ENCODE results near the gene BCORL1. TPM values are rescaled to one million over a fixed set of nuclear protein-coding genes. Genes with fewer than 3 reads are reported as not detected.
A peak's percentile ranks its signal among the peaks of the same experiment; 100 is the strongest.

The BCORL1 gene
- 1.6 and 1.7 TPM in 2 replicates for total RNA-seq (2014; rRNA removed; shearing (Covaris generic))

GRCh38 chrX:129982300-129983251 is at the start of gene BCORL1:
Gene BCORL1 (plus strand): TSS chrX:129982635. CDS start chrX:130005232, 22,597 bp downstream.
- DNase-seq (ENCODE audit: low spot score) = peak; percentile 86

GRCh38 chrX:129932821-129933321 is 49.6 kb upstream of the BCORL1 start:
- DNase-seq (ENCODE audit: low spot score) = peak; percentile 15

- no peak for DNase-seq (ENCODE audit: low spot score)
These were observed 48.7 kb upstream of the BCORL1 start for GRCh38 chrX:129933700-129934099.

GRCh38 chrX:129934461-129934860 is 48.0 kb upstream of the BCORL1 start:
- no peak for DNase-seq (ENCODE audit: low spot score)

- no peak for DNase-seq (ENCODE audit: low spot score)
These were observed 47.5 kb upstream of the BCORL1 start for GRCh38 chrX:129934952-129935351.

GRCh38 chrX:129938081-129938480 is 44.4 kb upstream of the BCORL1 start:
- DNase-seq (ENCODE audit: low spot score) = no peak

GRCh38 chrX:129939986-129940385 is 42.4 kb upstream of the BCORL1 start:
- DNase-seq (ENCODE audit: low spot score) = no peak

GRCh38 chrX:129940721-129941120 is 41.7 kb upstream of the BCORL1 start:
- no peak for DNase-seq (ENCODE audit: low spot score)

GRCh38 chrX:129945131-129945530 is 37.3 kb upstream of the BCORL1 start:
- DNase-seq (ENCODE audit: low spot score) = no peak

GRCh38 chrX:129953334-129953648 is 29.1 kb upstream of the BCORL1 start:
- DNase-seq (ENCODE audit: low spot score) = no peak

- no peak for DNase-seq (ENCODE audit: low spot score)
These were observed 28.6 kb upstream of the BCORL1 start for GRCh38 chrX:129953881-129954280.

GRCh38 chrX:129954804-129955203 is 27.6 kb upstream of the BCORL1 start:
- DNase-seq (ENCODE audit: low spot score) = no peak

GRCh38 chrX:129955682-129956081 is 26.8 kb upstream of the BCORL1 start:
- no peak for DNase-seq (ENCODE audit: low spot score)

GRCh38 chrX:129956145-129956544 is 26.3 kb upstream of the BCORL1 start:
- DNase-seq (ENCODE audit: low spot score) = no peak

- DNase-seq (ENCODE audit: low spot score) = no peak
These were observed 25.7 kb upstream of the BCORL1 start for GRCh38 chrX:129956765-129957164.

GRCh38 chrX:129957241-129958082 is 25.0 kb upstream of the BCORL1 start:
- DNase-seq (ENCODE audit: low spot score) = peak; percentile 33

GRCh38 chrX:129958083-129958465 is 24.4 kb upstream of the BCORL1 start:
- no peak for DNase-seq (ENCODE audit: low spot score)

- DNase-seq (ENCODE audit: low spot score) = no peak
These were observed 23.5 kb upstream of the BCORL1 start for GRCh38 chrX:129958814-129959492.

GRCh38 chrX:129959493-129959832 is 23.0 kb upstream of the BCORL1 start:
- no peak for DNase-seq (ENCODE audit: low spot score)

- peak; percentile 77 for DNase-seq (ENCODE audit: low spot score)
These were observed 21.0 kb upstream of the BCORL1 start for GRCh38 chrX:129961180-129962083.

- DNase-seq (ENCODE audit: low spot score) = no peak
These were observed 18.7 kb upstream of the BCORL1 start for GRCh38 chrX:129963729-129964128.
